Measurements from ENCODE around the gene CLDN9.

DNA sequence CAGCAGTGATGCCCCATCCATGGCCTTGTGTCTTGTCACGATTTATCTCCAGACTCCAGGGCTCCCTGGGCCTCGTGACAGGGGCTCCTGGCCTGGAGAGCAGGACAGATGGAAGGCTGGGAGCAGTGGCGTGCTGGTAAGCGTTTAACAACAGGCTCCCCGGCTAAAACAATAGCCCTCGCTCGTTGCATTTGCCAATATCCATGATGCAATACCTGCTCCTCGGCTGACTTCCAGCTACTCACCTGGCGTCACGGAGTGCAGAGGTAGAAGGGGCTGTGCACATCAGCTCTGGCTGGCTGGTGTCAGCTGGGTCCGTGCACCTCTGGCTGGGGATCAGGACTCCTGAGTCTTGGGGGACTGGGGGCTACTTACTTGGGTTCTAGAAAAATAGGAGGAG, 25.5 kb downstream of the CLDN9 start:
- TF ChIP-seq, protein P1, sequence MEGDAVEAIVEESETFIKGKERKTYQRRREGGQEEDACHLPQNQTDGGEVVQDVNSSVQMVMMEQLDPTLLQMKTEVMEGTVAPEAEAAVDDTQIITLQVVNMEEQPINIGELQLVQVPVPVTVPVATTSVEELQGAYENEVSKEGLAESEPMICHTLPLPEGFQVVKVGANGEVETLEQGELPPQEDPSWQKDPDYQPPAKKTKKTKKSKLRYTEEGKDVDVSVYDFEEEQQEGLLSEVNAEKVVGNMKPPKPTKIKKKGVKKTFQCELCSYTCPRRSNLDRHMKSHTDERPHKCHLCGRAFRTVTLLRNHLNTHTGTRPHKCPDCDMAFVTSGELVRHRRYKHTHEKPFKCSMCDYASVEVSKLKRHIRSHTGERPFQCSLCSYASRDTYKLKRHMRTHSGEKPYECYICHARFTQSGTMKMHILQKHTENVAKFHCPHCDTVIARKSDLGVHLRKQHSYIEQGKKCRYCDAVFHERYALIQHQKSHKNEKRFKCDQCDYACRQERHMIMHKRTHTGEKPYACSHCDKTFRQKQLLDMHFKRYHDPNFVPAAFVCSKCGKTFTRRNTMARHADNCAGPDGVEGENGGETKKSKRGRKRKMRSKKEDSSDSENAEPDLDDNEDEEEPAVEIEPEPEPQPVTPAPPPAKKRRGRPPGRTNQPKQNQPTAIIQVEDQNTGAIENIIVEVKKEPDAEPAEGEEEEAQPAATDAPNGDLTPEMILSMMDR (IDR thresholded peaks at IDR 0.05 in 4 of 5, conservative IDR thresholded peaks at IDR 0.05 in 1 of 5) = no peak
- no peak for TF ChIP-seq POLR2A (IDR thresholded peaks at IDR 0.05)

All from gastrocnemius medialis (tissue), 4 donors.